Erythroblast (primary cell): ENCODE data around the gene PITPNM2.

ENCODE experiments used
- GATA1 ChIP-seq: IDR thresholded peaks from 2 replicates; pipeline ENCODE4 v1.6.1; 2011; ENCODE audit warnings: low read depth, mild to moderate bottlenecking, control low read depth, low read length, moderate library complexity
- POLR2A ChIP-seq: IDR thresholded peaks from 2 replicates; pipeline ENCODE4 v1.6.1; 2011; ENCODE audit warnings: mild to moderate bottlenecking, low read length

GRCh38 chr12:123142921-123143735 lies 7.8 kb downstream of the PITPNM2 start:
- no peak for TF ChIP-seq POLR2A
- no peak for TF ChIP-seq GATA1
